Measurements from ENCODE around the gene BID. TPM values are rescaled to one million over a fixed set of nuclear protein-coding genes. Genes with fewer than 3 reads are reported as not detected.

The BID gene
- total RNA-seq, 1 experiment from 2014 or later: 32.5 TPM

DNA sequence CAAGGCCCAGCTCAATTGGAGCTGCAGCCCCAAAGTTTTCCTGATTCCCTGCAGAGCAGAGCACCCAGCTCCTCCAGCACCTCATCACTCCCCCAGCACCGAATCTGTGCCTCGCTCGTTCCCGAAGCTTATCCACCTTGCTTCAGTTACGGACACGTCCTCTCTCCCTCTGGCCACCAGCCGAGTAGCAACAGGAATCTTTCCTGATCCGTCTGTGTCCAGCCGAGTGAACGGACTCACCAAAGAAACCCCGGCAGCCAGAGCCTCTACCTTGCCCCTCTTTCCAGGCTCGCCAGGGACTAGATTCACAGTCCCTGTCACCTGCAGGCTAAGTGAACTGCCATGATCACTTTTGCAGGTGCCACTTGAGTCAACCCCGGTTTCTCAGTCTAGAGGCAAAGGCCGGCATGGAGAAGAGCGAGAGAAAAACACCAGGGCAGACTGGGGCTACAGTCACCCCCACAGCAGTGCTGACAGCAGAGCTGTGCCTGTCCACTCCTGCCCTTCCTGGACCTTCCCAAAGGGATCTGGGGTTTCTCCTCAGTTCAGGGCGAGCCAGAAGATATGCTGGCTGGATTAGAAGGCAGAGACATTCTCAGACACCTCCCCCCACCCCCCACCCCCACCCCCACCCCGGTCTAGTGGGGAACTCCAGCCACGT, 32.3 kb downstream of the BID start (continued):
- no peak for TF ChIP-seq SMAD4 (CRISPR knock-in tag; IDR thresholded peaks at IDR 0.05)

DNA sequence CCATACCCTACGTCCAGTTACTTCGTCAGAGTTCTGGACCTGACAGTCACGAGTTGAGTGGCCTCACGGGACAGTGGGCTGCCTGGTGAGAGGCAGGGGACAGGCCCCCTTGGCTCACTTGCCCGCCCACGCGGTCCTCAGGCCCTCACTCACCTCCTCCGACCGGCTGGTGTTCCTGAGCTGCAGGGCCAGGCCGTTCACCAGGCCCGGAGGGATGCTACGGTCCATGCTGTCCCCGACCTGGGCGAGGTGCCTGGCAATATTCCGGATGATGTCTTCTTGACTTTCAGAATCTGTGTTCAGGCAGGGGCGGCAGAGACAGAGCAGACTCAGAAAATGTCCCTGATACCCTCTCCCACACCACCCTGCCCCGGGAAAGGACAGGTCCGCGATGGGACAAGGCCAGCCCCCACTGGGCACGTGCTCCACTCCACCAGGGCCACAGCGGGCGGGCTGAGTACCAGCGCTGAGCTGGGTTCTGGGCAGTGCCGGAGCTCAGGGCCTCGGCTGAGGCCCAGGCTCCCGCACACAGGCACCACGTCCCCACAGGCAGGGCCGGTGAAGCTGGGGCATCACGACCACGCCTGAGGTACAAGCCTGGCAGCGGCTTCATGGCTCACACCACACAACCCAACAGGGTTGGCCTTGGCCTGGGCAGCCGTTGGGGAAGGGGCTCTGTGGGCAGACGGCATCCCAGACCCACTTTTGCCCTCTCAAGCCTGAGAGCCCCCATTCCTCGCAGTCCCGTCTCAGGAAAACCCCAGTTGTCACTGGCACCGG, 34.9 kb downstream of the BID start:
- DNase-seq (ENCODE audit: low spot score) (no peak), ATAC-seq (no peak)
- Mint-ChIP-seq H3K9me3 (no peaks in the 10 kb centered on the region), H3K4me3 (no peak overlapping the region), H3K27me3 (ENCODE audit: low read depth) (no peaks in the 10 kb centered on the region), H3K27ac (no peak overlapping the region), H3K4me1 (peaks cover 15% of the 10 kb centered on the region), H3K36me3 (no peaks in the 10 kb centered on the region)
- TF ChIP-seq SOX15 (CRISPR knock-in tag; IDR thresholded peaks at IDR 0.05): no peak
- TF ChIP-seq, protein P1, sequence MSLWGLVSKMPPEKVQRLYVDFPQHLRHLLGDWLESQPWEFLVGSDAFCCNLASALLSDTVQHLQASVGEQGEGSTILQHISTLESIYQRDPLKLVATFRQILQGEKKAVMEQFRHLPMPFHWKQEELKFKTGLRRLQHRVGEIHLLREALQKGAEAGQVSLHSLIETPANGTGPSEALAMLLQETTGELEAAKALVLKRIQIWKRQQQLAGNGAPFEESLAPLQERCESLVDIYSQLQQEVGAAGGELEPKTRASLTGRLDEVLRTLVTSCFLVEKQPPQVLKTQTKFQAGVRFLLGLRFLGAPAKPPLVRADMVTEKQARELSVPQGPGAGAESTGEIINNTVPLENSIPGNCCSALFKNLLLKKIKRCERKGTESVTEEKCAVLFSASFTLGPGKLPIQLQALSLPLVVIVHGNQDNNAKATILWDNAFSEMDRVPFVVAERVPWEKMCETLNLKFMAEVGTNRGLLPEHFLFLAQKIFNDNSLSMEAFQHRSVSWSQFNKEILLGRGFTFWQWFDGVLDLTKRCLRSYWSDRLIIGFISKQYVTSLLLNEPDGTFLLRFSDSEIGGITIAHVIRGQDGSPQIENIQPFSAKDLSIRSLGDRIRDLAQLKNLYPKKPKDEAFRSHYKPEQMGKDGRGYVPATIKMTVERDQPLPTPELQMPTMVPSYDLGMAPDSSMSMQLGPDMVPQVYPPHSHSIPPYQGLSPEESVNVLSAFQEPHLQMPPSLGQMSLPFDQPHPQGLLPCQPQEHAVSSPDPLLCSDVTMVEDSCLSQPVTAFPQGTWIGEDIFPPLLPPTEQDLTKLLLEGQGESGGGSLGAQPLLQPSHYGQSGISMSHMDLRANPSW (CRISPR knock-in tag; conservative IDR thresholded peaks at IDR 0.05; ENCODE audit: low read depth): no peak
- no peak for TF ChIP-seq SMAD3 (CRISPR knock-in tag; IDR thresholded peaks at IDR 0.05; ENCODE audit: borderline replicate concordance)
- no peak for TF ChIP-seq CREB1 (CRISPR knock-in tag; IDR thresholded peaks at IDR 0.05)
- TF ChIP-seq, protein P2, sequence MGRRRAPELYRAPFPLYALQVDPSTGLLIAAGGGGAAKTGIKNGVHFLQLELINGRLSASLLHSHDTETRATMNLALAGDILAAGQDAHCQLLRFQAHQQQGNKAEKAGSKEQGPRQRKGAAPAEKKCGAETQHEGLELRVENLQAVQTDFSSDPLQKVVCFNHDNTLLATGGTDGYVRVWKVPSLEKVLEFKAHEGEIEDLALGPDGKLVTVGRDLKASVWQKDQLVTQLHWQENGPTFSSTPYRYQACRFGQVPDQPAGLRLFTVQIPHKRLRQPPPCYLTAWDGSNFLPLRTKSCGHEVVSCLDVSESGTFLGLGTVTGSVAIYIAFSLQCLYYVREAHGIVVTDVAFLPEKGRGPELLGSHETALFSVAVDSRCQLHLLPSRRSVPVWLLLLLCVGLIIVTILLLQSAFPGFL (CRISPR knock-in tag; IDR thresholded peaks at IDR 0.05; ENCODE audit: borderline replicate concordance): no peak
- TF ChIP-seq, protein P3, sequence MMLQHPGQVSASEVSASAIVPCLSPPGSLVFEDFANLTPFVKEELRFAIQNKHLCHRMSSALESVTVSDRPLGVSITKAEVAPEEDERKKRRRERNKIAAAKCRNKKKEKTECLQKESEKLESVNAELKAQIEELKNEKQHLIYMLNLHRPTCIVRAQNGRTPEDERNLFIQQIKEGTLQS (CRISPR knock-in tag; conservative IDR thresholded peaks at IDR 0.05): no peak
- TF ChIP-seq, protein P4, sequence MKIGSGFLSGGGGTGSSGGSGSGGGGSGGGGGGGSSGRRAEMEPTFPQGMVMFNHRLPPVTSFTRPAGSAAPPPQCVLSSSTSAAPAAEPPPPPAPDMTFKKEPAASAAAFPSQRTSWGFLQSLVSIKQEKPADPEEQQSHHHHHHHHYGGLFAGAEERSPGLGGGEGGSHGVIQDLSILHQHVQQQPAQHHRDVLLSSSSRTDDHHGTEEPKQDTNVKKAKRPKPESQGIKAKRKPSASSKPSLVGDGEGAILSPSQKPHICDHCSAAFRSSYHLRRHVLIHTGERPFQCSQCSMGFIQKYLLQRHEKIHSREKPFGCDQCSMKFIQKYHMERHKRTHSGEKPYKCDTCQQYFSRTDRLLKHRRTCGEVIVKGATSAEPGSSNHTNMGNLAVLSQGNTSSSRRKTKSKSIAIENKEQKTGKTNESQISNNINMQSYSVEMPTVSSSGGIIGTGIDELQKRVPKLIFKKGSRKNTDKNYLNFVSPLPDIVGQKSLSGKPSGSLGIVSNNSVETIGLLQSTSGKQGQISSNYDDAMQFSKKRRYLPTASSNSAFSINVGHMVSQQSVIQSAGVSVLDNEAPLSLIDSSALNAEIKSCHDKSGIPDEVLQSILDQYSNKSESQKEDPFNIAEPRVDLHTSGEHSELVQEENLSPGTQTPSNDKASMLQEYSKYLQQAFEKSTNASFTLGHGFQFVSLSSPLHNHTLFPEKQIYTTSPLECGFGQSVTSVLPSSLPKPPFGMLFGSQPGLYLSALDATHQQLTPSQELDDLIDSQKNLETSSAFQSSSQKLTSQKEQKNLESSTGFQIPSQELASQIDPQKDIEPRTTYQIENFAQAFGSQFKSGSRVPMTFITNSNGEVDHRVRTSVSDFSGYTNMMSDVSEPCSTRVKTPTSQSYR (CRISPR knock-in tag; IDR thresholded peaks at IDR 0.05): no peak
- no peak for TF ChIP-seq EMX1 (CRISPR knock-in tag; IDR thresholded peaks at IDR 0.05)
- TF ChIP-seq NR1H2 (CRISPR knock-in tag; IDR thresholded peaks at IDR 0.05): no peak
- no peak for TF ChIP-seq RELA (CRISPR knock-in tag; IDR thresholded peaks at IDR 0.05; ENCODE audit: borderline replicate concordance)
- no peak for TF ChIP-seq GTF2I (CRISPR knock-in tag; conservative IDR thresholded peaks at IDR 0.05)
- TF ChIP-seq FOXK1 (CRISPR knock-in tag; IDR thresholded peaks at IDR 0.05): no peak
- TF ChIP-seq, protein P5, sequence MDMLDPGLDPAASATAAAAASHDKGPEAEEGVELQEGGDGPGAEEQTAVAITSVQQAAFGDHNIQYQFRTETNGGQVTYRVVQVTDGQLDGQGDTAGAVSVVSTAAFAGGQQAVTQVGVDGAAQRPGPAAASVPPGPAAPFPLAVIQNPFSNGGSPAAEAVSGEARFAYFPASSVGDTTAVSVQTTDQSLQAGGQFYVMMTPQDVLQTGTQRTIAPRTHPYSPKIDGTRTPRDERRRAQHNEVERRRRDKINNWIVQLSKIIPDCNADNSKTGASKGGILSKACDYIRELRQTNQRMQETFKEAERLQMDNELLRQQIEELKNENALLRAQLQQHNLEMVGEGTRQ (CRISPR knock-in tag; IDR thresholded peaks at IDR 0.05): no peak
- no peak for TF ChIP-seq KAT7 (CRISPR knock-in tag; IDR thresholded peaks at IDR 0.05; ENCODE audit: borderline replicate concordance)
- no peak for TF ChIP-seq ZNF416 (CRISPR knock-in tag; IDR thresholded peaks at IDR 0.05)
- TF ChIP-seq, protein P6, sequence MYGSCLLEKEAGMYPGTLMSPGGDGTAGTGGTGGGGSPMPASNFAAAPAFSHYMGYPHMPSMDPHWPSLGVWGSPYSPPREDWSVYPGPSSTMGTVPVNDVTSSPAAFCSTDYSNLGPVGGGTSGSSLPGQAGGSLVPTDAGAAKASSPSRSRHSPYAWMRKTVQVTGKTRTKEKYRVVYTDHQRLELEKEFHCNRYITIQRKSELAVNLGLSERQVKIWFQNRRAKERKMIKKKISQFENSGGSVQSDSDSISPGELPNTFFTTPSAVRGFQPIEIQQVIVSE (CRISPR knock-in tag; IDR thresholded peaks at IDR 0.05; ENCODE audit: borderline replicate concordance): no peak
- TF ChIP-seq, protein P7, sequence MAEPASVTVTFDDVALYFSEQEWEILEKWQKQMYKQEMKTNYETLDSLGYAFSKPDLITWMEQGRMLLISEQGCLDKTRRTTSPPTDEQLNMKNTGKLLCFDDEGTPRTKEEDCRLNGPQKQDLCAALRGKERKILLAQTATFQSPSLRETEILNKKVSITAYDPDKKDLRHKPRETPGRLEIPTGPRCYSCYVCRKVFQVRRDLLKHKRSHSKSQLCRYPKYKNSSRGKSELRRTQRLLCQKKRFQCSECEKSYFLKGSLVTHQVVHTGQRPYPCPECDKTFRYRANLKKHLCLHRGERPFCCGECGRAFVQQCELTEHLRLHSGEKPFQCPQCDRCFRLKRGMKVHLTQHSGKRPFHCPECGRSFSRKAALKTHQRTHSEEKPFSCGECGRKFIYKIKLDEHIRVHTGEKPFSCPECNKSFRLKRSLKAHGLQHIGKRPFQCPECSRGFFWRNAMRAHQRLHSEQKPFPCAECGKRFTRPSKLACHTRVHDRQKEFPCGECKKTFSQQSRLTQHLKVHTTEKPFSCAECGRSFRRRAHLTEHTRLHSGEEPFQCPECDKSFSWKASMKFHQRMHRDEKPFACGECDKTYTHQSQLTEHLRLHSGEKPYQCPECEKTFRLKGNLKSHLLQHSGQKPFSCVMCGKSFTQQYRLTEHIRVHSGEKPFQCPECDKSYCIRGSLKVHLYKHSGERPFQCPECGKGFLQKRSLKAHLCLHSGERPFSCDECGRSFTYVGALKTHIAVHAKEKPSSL (CRISPR knock-in tag; conservative IDR thresholded peaks at IDR 0.05): no peak
- no peak for TF ChIP-seq TCF7 (CRISPR knock-in tag; IDR thresholded peaks at IDR 0.05; ENCODE audit: low read depth)
- ChIA-PET POLR2A (no interaction called here), CTCF (interaction anchor here (1.7 to 9.7 kb wide), 2 partner anchors 10 to 47 kb away, joined by 4 to 302 read pairs; no protein-coding TSS in a partner anchor)

All from WTC11 (cell line).